Inflammatory macrophage treated with lipopolysaccharide for 4 hours (primary cell): ENCODE measurements around the gene PPP2R5C.
A peak's percentile ranks its signal among the peaks of the same experiment; 100 is the strongest.

Experiments used
- DNase-seq: peaks from one replicate; pipeline ENCODE4 v3.0.0-alpha.2; 2020

PPP2R5C gene

DNA sequence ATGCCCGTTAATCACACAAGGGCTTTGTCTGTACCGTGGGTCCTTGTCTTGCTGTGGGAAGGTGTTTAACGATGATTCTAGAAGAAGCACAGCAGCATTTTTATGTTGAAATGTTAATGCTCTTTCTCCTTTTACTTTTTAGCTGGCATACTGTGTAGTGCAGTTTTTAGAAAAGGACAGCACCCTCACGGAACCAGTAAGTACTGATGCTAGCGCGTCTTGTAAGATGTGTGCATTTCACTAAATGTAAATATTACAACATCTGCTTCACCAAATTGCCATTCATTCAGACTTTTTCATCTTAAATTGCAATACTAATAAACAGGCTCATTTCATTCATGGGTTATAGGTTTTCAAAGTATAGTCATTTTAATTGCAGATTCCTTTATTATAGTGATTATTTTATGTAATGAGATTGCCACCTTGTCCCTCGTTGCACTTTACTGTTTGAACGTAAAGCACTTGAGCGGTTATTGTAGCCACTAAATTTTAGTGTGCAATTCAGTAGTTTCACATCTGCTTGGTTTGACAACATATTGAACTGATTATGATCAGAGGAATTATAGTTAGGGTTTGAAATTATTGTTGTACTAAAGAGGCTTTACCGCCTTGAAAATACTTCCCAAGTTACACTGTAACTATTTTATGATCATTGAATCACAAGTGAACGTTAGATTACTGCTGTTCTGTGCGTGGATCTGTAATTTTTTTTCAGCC lies 133.0 kb downstream of the PPP2R5C start:
- DNase-seq, result no peak

DNA sequence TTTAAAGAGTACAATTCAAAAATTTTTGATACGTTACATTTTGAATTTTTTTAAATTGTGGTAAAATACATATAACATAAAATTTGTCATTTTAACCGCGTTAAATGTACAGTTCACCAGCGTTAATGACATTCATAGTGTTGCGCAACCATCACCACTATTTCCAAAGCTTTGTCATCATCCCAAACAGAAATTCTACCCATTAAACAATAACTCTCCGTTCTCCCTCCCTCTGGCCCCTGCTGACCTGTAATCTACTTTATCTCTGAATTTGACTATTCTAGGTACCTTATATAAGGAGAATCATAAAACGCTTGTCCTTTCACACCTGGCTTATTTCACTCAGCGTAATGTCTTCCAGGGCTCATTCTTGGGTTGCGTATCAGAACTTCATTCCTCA lies 133.7 kb downstream of the PPP2R5C start:
- no peak for DNase-seq

DNA sequence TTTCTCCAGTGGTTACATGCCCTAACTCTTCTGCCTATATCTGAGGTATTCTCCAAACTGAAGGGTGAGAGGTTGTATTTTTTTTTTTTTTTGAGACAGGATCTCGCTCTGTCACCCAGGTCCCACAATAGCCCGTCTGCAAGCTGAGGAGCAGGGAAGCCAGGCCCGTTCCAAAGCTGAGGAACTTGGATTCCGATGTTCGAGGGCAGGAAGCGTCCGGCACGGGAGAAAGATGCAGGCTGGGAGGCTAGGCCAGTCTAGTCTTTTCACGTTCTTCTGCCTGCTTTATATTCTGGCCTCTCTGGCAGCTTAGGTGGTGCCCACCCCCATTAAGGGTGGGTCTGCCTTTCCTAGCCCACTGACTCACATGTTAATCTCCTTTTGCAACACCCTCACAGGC lies 135.8 kb downstream of the PPP2R5C start:
- no peak for DNase-seq

DNA sequence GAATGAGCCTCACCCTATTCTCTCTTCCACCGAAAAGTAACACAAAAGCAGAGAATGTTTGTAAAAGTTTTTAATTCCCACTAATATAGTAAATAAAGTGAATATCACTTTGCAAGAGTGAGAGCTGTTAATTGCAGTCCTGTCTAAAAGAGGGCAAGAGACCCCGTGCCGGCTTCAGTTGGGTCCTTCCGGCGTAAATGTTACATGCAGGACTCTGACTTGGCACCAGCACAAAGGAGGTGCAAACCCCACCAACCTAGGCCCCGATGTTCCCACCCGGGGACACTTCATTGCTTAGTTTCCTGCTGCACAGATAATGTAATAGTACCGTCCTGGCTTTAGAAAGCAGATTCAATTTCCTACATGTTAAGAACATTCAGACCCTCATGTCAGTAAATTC lies 136.9 kb downstream of the PPP2R5C start:
- DNase-seq, result no peak

DNA sequence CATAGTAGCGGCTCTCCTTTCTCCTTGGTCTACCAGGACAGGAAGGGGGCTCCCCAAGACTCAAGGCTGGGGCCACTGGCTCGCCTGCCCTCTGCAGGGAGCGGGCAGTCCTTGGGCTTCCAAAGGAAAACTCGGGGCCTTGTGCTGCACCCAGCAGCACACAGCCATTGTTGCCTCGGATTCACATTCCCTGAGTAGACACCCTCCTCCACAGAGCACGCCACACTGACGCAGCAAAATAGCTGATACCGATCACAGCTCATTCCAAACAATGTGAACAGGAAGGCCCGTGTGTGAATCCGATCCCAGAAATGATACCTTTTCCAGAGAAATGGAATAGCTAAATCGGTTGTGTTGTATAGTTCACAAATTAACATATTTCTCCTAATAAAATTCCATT lies 137.8 kb downstream of the PPP2R5C start:
- no peak for DNase-seq

DNA sequence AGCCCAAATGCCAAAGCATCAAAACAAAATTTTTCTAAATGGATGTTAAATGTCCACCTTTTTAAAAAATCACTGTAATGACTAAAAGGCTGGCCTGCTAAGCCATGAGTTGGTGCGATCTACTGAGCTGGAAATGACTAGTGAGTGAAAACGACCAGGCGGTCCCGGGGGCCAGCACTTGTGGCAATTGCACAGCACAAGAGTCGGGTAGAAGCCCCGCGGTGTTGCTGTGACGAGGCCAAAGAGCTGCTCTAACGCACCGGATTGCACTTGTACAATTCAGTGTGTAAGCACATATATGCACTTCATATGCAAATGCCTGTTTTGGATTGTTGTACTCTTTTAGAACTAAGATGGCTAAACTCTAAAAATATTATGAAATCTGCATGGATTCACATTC lies 138.7 kb downstream of the PPP2R5C start:
- DNase-seq, result no peak

DNA sequence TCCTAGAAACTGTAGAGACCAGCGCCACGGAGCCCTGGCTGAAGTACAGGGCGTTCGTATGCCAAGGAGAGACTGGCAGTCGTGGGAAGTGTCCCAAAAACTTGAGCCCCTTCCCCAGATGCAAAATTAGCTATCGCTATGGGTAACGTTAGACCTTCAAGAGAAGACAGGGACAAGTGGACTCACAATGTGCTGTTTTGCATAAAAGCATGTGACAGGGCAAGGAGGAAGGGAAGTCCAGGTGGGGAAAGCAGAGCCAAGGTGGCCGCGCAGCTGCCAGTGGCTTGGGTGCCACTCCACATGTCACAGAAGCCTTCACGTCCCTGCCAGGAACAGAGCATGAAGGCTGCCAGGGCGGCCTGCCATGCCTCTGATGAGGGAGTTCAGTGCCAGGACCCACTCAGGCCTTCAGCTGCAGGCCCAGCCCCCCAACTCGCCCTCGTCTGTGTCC lies 141.6 kb downstream of the PPP2R5C start:
- no peak for DNase-seq

DNA sequence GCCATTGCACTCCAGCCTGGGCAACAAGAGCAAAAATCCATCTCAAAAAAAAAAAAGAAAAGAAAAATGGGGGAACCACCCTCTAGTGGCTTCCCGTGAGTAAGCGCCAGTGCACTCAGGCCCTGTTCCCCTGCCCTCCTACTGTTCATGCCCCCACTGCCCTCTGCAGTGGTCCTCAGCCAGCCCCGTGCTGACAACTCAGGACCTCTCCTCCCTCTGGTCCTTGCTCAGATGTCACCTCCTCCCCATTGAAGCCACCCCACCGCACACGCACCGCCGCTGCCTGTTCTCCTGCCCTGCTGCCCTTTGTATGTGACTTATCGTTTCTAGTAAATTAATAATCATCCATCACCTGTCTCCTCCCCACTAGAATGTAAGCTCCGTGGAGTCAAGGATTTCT lies 144.1 kb downstream of the PPP2R5C start:
- DNase-seq, result no peak

DNA sequence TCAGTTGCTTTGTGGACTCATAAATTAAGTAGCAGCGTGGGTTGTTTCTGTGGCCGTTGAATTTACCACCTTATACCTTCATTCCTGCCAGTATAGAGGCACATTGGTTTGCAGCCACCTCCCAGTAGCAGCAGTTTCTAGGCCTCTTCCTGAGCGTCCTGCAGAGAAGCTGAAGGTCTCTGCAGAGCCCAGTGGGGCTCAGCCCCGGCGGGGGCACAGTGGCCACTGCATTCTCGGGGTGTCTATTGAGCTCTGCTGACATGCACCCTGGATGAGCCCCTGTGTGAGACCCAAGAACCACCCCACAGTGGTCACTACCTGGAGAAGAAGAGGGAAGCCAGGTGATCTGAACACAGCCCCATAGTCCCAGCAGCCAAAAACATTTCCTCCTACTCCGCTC lies 145.1 kb downstream of the PPP2R5C start:
- no peak for DNase-seq

DNA sequence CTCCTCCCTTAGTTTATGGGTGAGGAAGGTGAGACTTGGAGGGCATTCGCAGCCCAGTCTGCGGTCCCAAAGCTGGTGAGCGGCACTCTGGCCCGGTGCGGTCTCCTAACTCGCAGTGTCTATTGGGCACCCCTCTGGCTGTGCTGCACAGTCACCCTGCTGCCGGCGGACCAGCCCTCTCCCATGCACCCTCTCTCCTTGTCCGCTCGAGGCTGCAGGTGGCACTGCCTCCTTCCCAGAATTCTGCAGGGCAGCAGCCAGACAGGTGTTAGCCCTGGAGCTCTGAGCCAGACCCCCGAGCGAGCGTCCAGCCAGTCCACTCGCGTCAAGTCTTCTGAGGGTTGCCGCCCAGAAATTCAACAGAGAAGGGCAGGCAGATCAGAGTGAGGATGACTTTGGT lies 146.1 kb downstream of the PPP2R5C start:
- no peak for DNase-seq

DNA sequence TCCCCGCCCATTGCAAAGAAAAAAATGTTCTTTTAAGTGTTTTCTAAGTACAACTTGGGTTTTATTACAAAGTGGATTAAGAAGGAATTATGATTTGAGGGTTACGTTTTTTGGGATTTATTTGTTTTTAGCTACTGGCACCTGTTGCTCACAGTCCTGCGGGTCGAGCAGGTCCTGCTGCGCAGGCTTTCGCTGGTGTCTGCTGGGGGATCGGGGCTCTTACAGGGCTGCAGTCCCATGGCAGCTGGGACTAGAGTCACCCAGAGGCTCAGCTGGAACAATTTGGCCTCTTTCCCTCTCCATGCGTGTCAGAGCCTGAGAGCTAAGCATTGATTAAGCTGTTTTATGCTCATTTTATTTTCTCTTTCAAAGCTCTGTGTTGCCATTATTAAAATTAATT lies 147.3 kb downstream of the PPP2R5C start:
- DNase-seq, result no peak

DNA sequence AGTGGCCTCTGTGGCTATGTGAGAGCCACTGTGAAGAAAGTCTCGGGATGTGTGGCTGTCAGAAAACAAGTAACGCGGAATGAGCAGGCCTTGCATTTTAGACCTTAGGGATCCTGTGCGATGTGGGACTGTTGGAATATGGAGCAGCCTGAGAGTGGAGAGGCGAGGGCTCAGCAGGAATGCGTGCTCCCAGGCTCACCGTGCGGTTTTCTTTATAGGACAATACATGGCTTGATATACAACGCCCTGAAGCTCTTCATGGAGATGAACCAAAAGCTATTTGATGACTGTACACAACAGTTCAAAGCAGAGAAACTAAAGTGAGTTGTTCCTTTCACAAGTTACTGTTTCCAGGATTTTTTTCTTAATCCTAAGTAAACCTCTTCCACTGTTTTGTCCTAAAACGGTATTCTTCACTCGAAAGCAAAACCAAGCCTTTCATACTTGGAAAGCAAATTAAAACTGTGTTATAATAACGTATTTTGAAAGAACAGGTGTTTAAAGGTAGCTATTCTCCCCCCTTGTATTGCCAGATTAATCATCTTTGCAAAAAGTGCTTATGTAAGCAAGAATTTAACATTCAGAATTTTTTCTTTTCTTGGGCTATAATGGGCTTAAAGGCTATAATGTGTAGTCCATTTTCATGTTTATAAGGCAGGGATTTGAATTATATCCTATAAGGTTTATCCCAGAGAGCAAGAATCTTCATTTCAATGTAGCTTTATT lies 148.0 kb downstream of the PPP2R5C start:
- DNase-seq, result no peak

DNA sequence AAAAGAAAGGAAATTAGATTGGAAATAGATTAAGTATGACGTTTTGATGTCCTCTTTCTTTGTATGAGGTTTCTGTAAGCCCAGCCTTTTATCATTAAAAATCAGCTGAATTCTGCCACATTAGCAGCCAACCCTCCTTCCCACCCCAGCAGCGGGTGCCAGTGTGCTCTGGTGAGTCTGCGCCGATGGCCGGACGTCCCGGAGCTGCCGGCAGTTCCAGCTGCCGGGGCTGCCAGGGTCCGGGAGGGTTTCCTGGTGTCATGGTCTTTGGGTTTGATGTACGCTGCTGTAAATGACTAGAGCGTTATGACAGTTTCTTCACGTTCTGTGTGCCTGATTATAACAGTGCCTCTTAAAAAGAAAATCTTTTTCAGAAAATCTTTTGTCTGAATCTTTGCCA lies 151.3 kb downstream of the PPP2R5C start:
- no peak for DNase-seq

DNA sequence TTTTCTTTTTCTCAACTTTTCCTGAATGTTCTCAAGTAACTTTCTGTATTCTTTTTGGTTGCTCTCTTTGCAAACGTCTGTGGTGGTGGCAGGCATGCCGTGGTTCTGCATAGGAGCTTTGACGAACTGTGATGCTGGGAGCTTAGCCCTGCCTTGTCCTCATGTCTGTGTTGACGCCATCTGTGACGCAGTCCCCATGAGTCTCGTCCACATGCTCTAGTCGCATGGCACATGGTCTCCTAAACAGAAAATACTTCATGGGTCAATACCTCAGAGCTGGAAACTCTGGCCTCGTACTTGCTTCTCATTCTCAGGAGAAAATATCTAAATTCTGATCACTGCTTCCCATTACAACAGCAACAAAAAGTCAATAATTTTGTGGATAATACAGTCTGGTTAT lies 152.6 kb downstream of the PPP2R5C start:
- no peak for DNase-seq

DNA sequence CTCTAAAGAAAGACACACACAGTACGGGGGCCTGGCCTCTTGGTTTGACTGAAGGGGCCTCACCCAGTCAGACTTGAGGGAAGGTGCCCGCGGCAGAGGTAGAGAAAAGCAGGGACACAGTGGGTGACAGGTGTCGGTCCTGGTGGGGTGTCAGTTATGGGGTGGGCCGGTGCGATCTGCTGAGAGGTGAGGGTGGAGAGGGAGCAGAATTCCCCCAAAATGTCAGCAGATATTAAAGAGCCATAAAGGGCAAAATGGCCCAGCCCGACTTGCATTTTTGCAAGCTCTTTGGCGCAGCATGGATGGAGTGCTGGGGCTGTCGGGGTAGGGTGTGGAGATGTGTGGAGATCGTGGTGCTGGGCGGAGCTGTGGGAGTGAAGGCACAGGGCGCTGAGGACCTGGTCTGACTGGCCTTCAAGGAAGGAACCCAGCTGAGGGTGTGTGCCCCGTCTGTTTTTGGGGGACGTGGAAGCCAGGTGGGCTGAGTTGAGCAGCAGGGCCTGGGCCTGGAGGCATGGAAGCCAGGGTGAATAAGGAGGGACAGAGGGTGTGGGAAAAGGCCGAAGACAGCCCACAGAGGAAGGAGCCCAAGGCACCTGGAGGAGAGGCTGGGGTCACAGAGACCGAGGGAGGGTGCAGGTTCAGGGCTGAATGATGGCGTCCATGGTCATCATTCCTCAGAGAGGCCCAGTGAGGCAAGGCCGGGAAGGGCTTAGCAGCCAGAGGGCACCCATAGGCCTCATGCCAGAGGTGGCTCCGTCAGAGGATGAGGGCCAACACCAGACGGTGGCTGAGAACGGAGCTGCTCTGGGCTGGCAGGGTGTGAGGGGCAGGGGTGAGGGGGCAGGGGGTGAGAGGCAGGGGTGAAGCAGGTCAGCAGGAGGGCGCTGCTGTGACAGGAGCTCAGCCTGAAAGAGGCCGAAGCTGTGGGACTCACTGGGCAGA lies 154.6 kb downstream of the PPP2R5C start:
- DNase-seq, result no peak

DNA sequence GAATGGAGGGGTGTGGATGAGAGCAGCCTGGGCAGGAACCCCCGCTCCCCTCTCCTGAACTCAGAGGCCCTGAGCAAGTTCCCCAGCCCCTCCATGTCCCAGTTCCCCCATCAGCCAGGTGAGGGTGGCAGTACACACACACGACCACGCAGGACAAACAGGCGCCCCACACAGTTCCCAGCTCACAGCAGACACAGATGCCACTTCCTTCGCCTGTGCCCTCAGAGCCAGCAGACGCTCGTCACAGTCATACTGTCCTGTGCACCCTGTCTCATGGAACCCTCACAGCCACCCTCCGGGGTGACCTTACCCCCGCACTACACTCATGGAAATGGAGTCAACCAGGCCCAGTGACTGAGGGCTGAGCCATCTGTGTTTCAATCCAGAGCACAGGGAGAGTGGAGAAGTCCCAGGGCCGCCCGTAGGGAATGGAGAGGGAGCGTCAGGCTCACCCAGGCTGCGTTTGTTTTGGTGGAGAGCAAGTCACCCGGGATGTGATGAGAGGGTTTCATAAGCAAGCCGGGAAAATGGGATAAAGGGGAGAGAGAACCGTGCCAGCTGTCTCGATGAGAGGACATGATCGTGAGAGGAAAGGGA lies 155.4 kb downstream of the PPP2R5C start:
- DNase-seq, result no peak

DNA sequence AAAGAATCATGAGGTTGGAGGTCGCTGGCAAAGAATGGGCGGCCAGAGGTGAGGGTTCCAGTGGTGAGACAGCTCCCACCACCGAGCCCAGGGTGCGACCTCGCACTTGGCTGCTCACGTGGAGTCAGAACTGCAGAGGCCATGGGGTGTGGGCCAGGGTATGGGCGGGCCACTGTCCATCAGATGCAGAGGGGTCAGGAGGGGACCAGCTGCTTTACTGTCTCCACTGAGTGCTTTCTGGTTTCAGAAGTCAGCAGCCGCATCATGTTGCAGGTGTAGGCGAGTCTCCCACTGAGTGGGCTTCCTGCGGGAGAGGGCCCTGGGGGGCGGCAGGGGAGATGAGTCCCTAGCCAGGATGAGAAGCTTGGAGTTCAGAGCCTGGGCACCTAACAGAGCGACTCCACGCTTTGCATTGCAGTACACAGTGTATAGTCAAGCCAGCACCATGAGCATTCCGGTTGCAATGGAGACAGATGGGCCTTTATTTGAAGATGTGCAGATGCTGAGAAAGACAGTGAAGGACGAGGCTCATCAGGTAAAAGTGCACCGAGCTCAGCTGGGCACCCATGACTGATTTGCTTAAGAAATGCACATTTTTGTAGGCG lies 156.0 kb downstream of the PPP2R5C start:
- DNase-seq, result no peak

DNA sequence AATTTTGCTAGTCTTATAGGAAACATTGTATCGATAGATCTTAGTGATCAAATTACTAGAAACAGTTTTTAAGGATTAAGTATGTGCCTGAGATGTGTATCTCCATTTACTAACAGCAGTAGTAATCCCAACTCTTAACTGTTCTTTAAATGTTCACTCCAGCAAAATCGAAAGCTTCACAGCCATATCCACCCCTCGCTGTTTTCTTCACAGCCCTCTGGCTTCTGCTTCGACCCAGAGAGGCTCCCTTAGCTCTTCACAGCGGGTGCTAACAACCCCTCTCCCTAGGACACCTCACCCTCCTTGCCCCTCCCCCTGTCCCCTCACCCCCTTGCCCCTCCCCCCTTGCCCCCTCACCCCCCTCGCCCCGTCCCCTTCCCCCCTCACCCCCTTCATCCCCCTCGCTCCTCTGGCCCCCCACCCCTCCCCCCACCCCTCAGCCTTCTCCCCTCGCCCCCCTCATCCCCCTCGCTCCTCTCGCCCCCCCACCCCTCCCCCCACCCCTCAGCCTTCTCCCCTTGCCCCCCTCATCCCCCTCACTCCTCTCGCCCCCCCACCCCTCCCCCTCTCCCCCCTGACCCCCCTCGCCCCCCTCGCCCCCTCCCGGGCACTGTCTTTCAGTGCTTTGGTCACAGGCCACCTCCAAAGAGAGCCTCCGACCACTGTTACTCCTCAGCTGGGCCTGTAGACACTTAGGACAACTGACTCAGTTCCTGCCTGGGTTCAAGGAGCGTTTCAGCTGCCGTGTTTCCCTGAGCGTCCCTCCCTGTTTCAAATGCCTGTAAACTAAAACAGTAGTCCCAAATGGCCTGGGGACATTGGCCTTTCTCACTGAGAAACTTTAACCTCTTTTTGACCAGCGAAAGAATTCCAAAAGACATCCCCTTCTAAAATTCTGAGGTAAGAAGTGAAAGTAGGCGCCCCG lies 156.8 kb downstream of the PPP2R5C start:
- DNase-seq, result no peak

DNA sequence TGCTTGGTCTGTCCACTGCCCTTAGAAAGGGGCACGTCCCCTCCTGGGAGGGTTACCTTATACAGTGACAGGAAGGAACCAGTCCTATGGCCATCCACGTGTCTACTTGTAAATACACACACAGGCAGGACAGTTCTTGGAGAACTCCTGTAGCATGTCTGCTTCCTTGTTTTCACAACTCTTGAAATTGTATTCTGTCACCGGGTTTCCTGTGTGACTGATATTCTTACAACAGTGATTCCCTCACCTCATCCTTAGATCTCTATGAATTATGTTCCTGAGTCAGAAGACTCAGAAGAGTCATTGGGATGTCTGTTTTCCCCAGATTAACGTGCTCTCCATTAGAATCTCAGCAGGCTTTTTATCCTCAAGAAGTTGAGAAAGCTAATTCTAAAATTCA lies 158.8 kb downstream of the PPP2R5C start:
- DNase-seq, result peak; percentile 51

DNA sequence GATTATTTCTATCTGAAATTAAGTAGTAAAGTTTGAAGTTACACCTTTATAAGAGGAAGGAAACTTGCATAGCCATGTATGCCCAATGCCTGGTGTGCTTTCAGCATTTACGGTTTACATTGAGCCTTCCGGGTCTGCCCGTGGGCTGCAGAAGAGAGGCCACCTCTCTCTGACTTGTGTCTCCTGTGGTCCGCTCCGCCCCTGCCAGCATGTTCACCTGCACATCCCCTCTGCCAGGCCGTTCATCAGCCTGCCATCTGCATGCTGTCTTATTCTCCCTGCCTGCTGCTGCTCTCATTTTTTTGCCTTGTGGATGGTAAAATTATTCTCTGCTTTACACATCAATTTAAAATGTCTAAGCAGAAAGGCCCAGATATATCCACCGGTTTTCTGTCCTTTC lies 161.4 kb downstream of the PPP2R5C start:
- DNase-seq, result no peak

DNA sequence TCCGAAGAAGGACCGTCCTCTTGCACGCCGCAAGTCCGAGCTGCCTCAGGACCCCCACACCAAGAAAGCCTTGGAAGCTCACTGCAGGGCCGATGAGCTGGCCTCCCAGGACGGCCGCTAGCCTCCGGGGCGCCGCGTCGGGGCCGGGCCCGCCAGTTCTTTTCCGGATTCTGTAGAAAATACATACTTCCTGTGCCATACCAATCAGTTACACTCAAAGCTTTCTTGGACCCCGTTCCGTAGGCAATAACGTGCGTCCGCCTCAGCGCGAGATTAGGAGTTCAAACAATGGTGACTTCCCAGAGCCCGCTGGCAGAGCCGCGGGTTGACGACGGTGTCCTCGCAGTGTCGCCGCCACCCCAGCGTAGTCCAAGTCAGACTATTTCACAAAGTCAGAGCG lies 163.6 kb downstream of the PPP2R5C start:
- DNase-seq, result no peak

DNA sequence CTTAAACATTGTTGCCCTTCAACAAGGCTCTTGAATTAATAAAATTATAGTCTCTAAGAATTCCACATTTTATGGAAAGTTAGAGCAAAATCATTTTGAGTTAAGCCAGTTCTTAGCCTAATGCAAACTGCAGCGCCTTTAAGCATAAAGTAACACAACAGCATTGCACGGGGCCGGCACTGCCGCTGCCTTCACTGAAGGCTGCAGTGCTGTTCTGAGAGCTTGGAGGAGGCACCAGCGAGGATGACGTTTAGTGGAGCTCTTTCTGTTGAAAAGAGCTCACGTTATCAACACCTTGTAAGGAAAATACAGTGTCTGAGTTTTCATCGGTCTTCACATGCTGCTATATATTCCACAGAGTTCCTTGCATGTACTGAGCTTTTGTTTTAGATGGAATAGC lies 164.6 kb downstream of the PPP2R5C start:
- no peak for DNase-seq
